Lung (tissue), 12 donors: ENCODE results near the gene RSBN1. TPM values are rescaled to one million over a fixed set of nuclear protein-coding genes. Genes with fewer than 3 reads are reported as not detected.

Experiments
- ATAC-seq: fragments of 200-7000 bp; cut with Tn5 transposase; one replicate; pipeline ENCODE4 v1.9.1; 2020; ENCODE audit warnings: moderate number of reproducible peaks; ENCODE audit not compliant: insufficient read depth, low FRiP score
- DNase-seq, 3 donors: peaks; one replicate each; pipeline ENCODE4 v3.0.0-alpha.2; 2013 to 2017
- H3K27ac ChIP-seq, 2 donors: one replicate each; pipeline ENCODE4 v1.5.1; 2013; ENCODE audit warnings: mild to moderate bottlenecking in 2 of 2, moderate library complexity in 2 of 2, control low read depth in 1 of 2, inconsistent platforms in 1 of 2, low read depth in 1 of 2, low read length in 1 of 2
- H3K27me3 ChIP-seq, 3 donors: one replicate each; pipeline ENCODE4 v1.5.1; 2013; ENCODE audit warnings: low read length in 2 of 3; ENCODE audit not compliant: control insufficient read depth in 3 of 3, insufficient read depth in 3 of 3
- H3K36me3 ChIP-seq, 4 donors: one replicate each; pipeline ENCODE4 v1.5.1; 2013; ENCODE audit warnings: low read length in 4 of 4, mild to moderate bottlenecking in 1 of 4, moderate library complexity in 1 of 4; ENCODE audit not compliant: control insufficient read depth in 4 of 4, insufficient read depth in 4 of 4
- H3K4me1 ChIP-seq, 5 donors: one replicate each; pipeline ENCODE4 v1.5.1; 2013; ENCODE audit warnings: low read length in 5 of 5, mild to moderate bottlenecking in 2 of 5, moderate library complexity in 1 of 5; ENCODE audit not compliant: control insufficient read depth in 5 of 5, insufficient read depth in 5 of 5
- H3K4me3 ChIP-seq: one replicate; pipeline ENCODE4 v1.5.1; 2013; ENCODE audit warnings: mild to moderate bottlenecking, control low read depth, moderate library complexity
- H3K9ac ChIP-seq, 2 donors: one replicate each; pipeline ENCODE4 v1.5.1; 2013; ENCODE audit warnings: low read length in 2 of 2, control low read depth in 1 of 2; ENCODE audit not compliant: insufficient read depth in 1 of 2
- H3K9me3 ChIP-seq, 4 donors: one replicate each; pipeline ENCODE4 v1.5.1; 2013; ENCODE audit warnings: low read length in 3 of 4, mild to moderate bottlenecking in 1 of 4, moderate library complexity in 1 of 4; ENCODE audit not compliant: control insufficient read depth in 4 of 4, insufficient read depth in 3 of 4
- CTCF ChIP-seq: IDR thresholded peaks from 2 replicates; pipeline ENCODE4 v1.5.1; 2012; ENCODE audit warnings: mild to moderate bottlenecking; ENCODE audit errors: control extremely low read depth, extremely low read depth
- WGBS, 2 donors: extraction: QIAGEN DNeasy Blood & Tissue Kit; methylation state at CpG; one replicate each; pipeline ENCODE4 v1.1.7; 2013; 5-methylcytosine and 5-hydroxymethylcytosine counted together
- polyA plus RNA-seq, 2 donors: library from polyadenylated mRNA; stranded (reverse); fragments of 200-250 nt; gene quantifications; one replicate each; pipeline ENCODE4 v1.2.1, GENCODE V29; 2013
- total RNA-seq, 2 donors: library from RNA; depleted of rRNA in 1 of 2; stranded (reverse); fragments of >200 nt in 1 of 2; gene quantifications; one replicate each; pipeline ENCODE4 v1.2.1, GENCODE V29; 2014 to 2021
- donor health status: control.
- donor health status: control.
- donor health status: Bipolar disorder and iron deficiency.
- donor health status: healthy.
- donor health status: DM: yes; HTN: yes; CAD: no.

RSBN1 gene
- total and polyA plus RNA-seq, 4 donors = 4.4 to 39.0 (median 12.5) TPM

DNA sequence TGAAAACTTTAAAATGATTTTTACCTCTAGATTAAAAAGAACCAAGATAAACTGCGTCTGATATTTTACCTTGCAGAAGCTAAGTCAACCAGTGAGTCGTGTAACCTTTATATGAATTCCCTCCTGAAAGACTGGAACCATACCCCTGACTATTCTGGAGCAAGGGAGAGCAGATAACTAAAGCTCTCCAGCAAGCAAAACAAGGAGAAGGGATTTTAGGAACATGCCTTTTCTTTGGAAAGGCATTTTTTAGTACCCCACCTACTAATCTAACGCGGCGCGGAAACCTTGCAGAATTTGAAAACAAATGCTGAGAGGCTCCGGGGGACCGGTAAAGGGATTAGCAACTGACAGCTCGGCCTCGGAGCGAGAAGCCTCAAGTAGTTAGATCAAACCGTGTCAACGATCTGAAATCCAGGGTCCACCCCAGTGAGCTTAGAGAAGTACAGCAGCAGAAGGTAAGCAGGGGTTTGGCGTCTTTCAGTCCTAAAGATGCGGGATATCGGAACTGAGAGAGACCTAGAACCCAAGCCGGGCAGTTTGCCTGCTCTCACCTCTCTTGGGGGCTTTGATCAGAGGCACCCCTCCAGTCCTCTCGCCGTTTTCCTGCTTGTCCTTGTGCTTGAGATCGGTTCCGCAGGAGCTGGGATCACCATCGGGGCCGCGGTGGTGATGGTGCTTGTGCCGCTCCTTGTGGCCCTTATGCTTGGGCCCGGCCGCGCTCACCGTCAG, 954 bp downstream of the RSBN1 start:
- no peaks in the 10 kb centered on the region for H3K27me3 ChIP-seq
- peak overlapping the region; percentile 79 to 97 for H3K9ac ChIP-seq
- ATAC-seq (peak; percentile 34), DNase-seq (peak; percentile 23 to 63 (median 55))
- H3K4me1 ChIP-seq = peaks cover 0 to 18% (median 6%) of the 10 kb centered on the region in 5 donors
- peak overlapping the region; percentile 83 for H3K4me3 ChIP-seq
- H3K27ac ChIP-seq = peak overlapping the region; percentile 97 to 98
- WGBS, 2 donors = 0% methylated on average over 29 of the region's 29 CpGs
- peaks cover 0 to 2% (median 0%) of the 10 kb centered on the region in 4 donors for H3K36me3 ChIP-seq
- TF ChIP-seq CTCF = no peak
- no peaks in the 10 kb centered on the region for H3K9me3 ChIP-seq

- peaks cover 0 to 18% (median 8%) of the 10 kb centered on the region in 5 donors for H3K4me1 ChIP-seq
- 36 to 43% methylated on average over 5 of the region's 5 CpGs for WGBS, 2 donors
- H3K9ac ChIP-seq = no peak overlapping the region
- no peak for TF ChIP-seq CTCF
- DNase-seq (no peak), ATAC-seq (no peak)
- no peak overlapping the region for H3K4me3 ChIP-seq
- H3K27me3 ChIP-seq = no peaks in the 10 kb centered on the region
- peaks cover 0 to 2% (median 0%) of the 10 kb centered on the region in 4 donors for H3K36me3 ChIP-seq
- no peaks in the 10 kb centered on the region for H3K9me3 ChIP-seq
- peak overlapping the region in 1 of 2 donors; percentile 4 for H3K27ac ChIP-seq
These were observed 2.3 kb downstream of the RSBN1 start for GRCh38 chr1:113809670-113810602.

DNA sequence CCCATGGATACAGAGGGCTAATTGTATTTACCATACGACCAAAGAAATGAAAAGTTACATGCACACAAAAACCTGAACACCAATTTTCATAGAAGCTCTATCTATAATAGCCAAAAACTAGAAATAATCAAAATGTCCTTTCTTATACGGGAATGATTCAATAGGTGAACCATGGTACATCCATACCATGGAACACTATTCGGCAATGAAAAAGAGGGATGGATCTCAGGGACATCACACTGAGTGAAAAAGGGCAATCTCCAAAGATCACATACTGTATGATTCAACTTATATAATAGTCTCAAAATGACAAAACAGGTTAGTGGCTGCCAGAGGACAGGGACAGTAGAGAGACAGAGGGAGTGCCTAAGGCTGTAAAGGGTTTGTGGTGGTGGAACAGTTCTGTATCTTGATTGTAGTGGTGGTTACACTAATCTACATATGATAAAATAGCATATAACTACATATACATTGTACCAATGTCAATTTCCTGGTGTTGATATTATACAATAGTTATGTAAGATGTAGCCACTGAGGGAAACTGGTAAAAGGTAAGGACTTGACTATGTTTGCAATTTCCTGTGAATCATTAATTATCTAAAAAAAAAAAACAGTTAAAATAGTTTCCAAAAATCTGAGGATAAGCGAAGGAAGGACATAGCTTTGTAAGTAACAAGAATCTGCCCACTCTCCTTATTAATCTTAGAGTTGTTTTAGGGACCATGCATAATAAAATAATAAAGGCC, 3.7 kb downstream of the RSBN1 start:
- Histone ChIP-seq H3K9me3 (no peaks in the 10 kb centered on the region), H3K27ac (no peak overlapping the region), H3K4me3 (no peak overlapping the region), H3K4me1 (peaks cover 4 to 25% (median 13%) of the 10 kb centered on the region in 5 donors), H3K9ac (no peak overlapping the region), H3K27me3 (no peaks in the 10 kb centered on the region), H3K36me3 (peaks cover 0 to 2% (median 0%) of the 10 kb centered on the region in 4 donors)
- DNase-seq (no peak), ATAC-seq (no peak)
- no peak for TF ChIP-seq CTCF
- WGBS, 2 donors = 80 to 87% methylated on average over 4 of the region's 4 CpGs
